Endothelial cell of umbilical vein (primary cell): ENCODE measurements around the gene TESMIN. TPM values are rescaled to one million over a fixed set of nuclear protein-coding genes. Genes with fewer than 3 reads are reported as not detected.

Experiments
- BruUV-seq: library from RNA; stranded (reverse); fragments of 400-500 nt; replicated peaks from 2 replicates; lab custom pipeline; 2021; lab: Mats Ljungman, UMichigan
- CTCF ChIA-PET: fragments of 300-600, 350-600 bp; sonication (Branson Sonifier 250); formaldehyde crosslinking; loops from one replicate; lab custom pipeline; 2021; ENCODE audit warnings: antibody characterized with exemption, inconsistent platforms; lab: Charles Lee
- POLR2A ChIA-PET: fragments of 300-600, 350-600 bp; sonication (Branson Sonifier 250); formaldehyde crosslinking; loops from one replicate; lab custom pipeline; 2021; ENCODE audit warnings: antibody characterized with exemption, inconsistent platforms; lab: Charles Lee
- DNase-seq: peaks from one replicate; pipeline ENCODE4 v3.0.0-alpha.2; 2011; ENCODE audit warnings: low read depth, low spot score
- FAIRE-seq: peaks from 2 replicates; lab custom pipeline; 2011; peaks lifted over from hg19 to GRCh38; lab: Jason Lieb, UNC
- H2AFZ ChIP-seq: 2 replicates; pipeline ENCODE4 v1.6.0; 2012; ENCODE audit warnings: low read depth, low read length, control low read depth, inconsistent platforms
- H3K27ac ChIP-seq: 2 replicates; pipeline ENCODE4 v1.5.1; 2011; ENCODE audit warnings: low read depth, mild to moderate bottlenecking, control low read depth, low read length, moderate library complexity; ENCODE audit not compliant: insufficient read depth
- H3K27me3 ChIP-seq, 2 experiments: 2 replicates each; pipeline versions ENCODE4 v1.6.0 to v1.6.1; 2011; ENCODE audit warnings: low read length in 2 of 2, mixed read lengths in 1 of 2; ENCODE audit not compliant: control insufficient read depth in 2 of 2, insufficient read depth in 2 of 2
- H3K36me3 ChIP-seq, 2 experiments: 2 replicates in 1 of 2; 3 replicates in 1 of 2; pipeline ENCODE4 v1.5.1; 2011; ENCODE audit warnings: low read length in 2 of 2, mild to moderate bottlenecking in 1 of 2, moderate library complexity in 1 of 2; ENCODE audit not compliant: control insufficient read depth in 2 of 2, insufficient read depth in 2 of 2; ENCODE audit errors: extremely low read depth in 1 of 2
- H3K4me1 ChIP-seq: 3 replicates; pipeline ENCODE4 v1.5.1; 2011; ENCODE audit warnings: mild to moderate bottlenecking, low read length; ENCODE audit not compliant: control insufficient read depth, insufficient read depth; ENCODE audit errors: extremely low read depth
- H3K4me2 ChIP-seq: 2 replicates; pipeline ENCODE4 v1.6.1; 2011; ENCODE audit warnings: low read length, control low read depth, mixed read lengths; ENCODE audit not compliant: insufficient read depth
- H3K4me3 ChIP-seq, 3 experiments: fragments of 200-600 bp in 1 of 3; sonication (generic), shearing (Covaris generic) in 1 of 3; replicated peaks in 1 of 3; 2 replicates each; pipeline ENCODE4 v1.5.1; 2011 to 2016; ENCODE audit warnings: control low read depth in 3 of 3, low read length in 3 of 3, mild to moderate bottlenecking in 2 of 3, inconsistent platforms in 1 of 3, low read depth in 1 of 3, moderate library complexity in 1 of 3; ENCODE audit not compliant: insufficient read depth in 1 of 3
- H3K79me2 ChIP-seq: 2 replicates; pipeline ENCODE4 v1.6.0; 2012; ENCODE audit warnings: low read length, inconsistent platforms; ENCODE audit not compliant: control insufficient read depth, insufficient read depth
- H3K9ac ChIP-seq: replicated peaks from 2 replicates; pipeline ENCODE3; 2011; ENCODE audit warnings: low read length, control low read depth; ENCODE audit not compliant: insufficient read depth; ENCODE audit errors: extremely low read depth
- H3K9me1 ChIP-seq: replicated peaks from 3 replicates; pipeline ENCODE4 v1.6.0; 2011; ENCODE audit warnings: mild to moderate bottlenecking, low read length; ENCODE audit not compliant: control insufficient read depth, insufficient read depth; ENCODE audit errors: extremely low read depth
- H3K9me3 ChIP-seq: replicated peaks from 2 replicates; pipeline ENCODE4 v1.5.1; 2012; ENCODE audit warnings: low read length, inconsistent platforms; ENCODE audit not compliant: control insufficient read depth, insufficient read depth
- H4K20me1 ChIP-seq: replicated peaks from 2 replicates; pipeline ENCODE3; 2011; ENCODE audit warnings: mild to moderate bottlenecking, low read length; ENCODE audit not compliant: control insufficient read depth, insufficient read depth; ENCODE audit errors: extremely low read depth
- CTCF ChIP-seq, 2 donors: IDR thresholded peaks; 1 replicate in 1 of 2; 2 replicates in 1 of 2; pipeline ENCODE4 v1.5.1; 2011; ENCODE audit warnings: low read length in 2 of 2, mild to moderate bottlenecking in 2 of 2, moderate library complexity in 2 of 2, control low read depth in 1 of 2, inconsistent platforms in 1 of 2, low read depth in 1 of 2; ENCODE audit not compliant: insufficient read depth in 1 of 2; ENCODE audit errors: extremely low read depth in 1 of 2
- EZH2 ChIP-seq: IDR thresholded peaks from 2 replicates; pipeline ENCODE4 v1.6.1; 2012; ENCODE audit warnings: borderline replicate concordance, low read depth, mild to moderate bottlenecking, moderate library complexity, low read length, inconsistent platforms; ENCODE audit not compliant: severe bottlenecking
- FOS ChIP-seq: IDR thresholded peaks from 2 replicates; pipeline ENCODE4 v1.6.1; 2011; ENCODE audit warnings: mild to moderate bottlenecking, low read length, moderate library complexity, borderline replicate concordance; ENCODE audit not compliant: insufficient read depth
- GATA2 ChIP-seq: IDR thresholded peaks from 2 replicates; pipeline ENCODE4 v1.7.0; 2011; ENCODE audit warnings: low read depth, mild to moderate bottlenecking, moderate library complexity, mixed read lengths, low read length; ENCODE audit not compliant: insufficient read length, insufficient read depth
- JUN ChIP-seq: IDR thresholded peaks from 2 replicates; pipeline ENCODE4 v1.6.1; 2011; ENCODE audit warnings: borderline replicate concordance, low read depth; ENCODE audit not compliant: insufficient read length, insufficient read depth
- MAX ChIP-seq: IDR thresholded peaks from 2 replicates; pipeline ENCODE4 v1.6.1; 2011; ENCODE audit not compliant: insufficient read depth, insufficient read length
- MYC ChIP-seq: IDR thresholded peaks from one replicate; pipeline ENCODE4 v1.6.1; 2011; ENCODE audit warnings: mild to moderate bottlenecking, low read depth, low read length
- POLR2A ChIP-seq: IDR thresholded peaks from 2 replicates; pipeline ENCODE4 v1.6.1; 2012; ENCODE audit warnings: low read depth, mild to moderate bottlenecking, control low read depth, low read length
- POLR2AphosphoS5 ChIP-seq: IDR thresholded peaks from 2 replicates; pipeline ENCODE4 v1.6.1; 2012; ENCODE audit warnings: low read depth, mild to moderate bottlenecking, control low read depth, low read length, moderate library complexity; ENCODE audit not compliant: insufficient read depth
- dilution Hi-C: fragments of 300-500 bp; cut with MboI; formaldehyde crosslinking; loops from one replicate; pipeline ENCODE4 v1.15.0; 2019; ENCODE audit warnings: low sequenced_read_pairs; ENCODE audit not compliant: extremely low pct_ligation_motif_present
- intact Hi-C: fragments of 100-400 bp; cut with micrococcal nuclease; formaldehyde crosslinking; loops from one replicate; pipeline ENCODE4 v1.10.0; 2022
- polyA plus RNA-seq, 4 experiments: library from polyadenylated mRNA; depleted of rRNA in 3 of 4; stranded (reverse) in 3 of 4; unstranded in 1 of 4; fragments of >200 nt; gene quantifications; 2 replicates each; pipeline versions ENCODE4 v1.2.1 to v1.2.3, GENCODE V29; 2011 to 2012; ENCODE audit warnings: missing spikeins in 1 of 4
- total RNA-seq: library from RNA; stranded (reverse); gene quantifications from 2 replicates; pipeline ENCODE4 v1.2.3, GENCODE V29; 2021

TESMIN gene
- total and polyA plus RNA-seq, 2 donors (not counting 3 experiments of a cell fraction or from before 2014, with no cell fraction given) = 1.7 to 6.1 TPM

- H3K27ac ChIP-seq = no peak overlapping the region
- H3K27me3 ChIP-seq = peaks cover 12 to 22% of the 10 kb centered on the region in 2 experiments
- no peaks in the 10 kb centered on the region for H3K9me1 ChIP-seq
- no peak for FAIRE-seq
- no peaks in the 10 kb centered on the region for H3K79me2 ChIP-seq
- H3K36me3 ChIP-seq = no peaks in the 10 kb centered on the region
- intact Hi-C loops = loop anchor here (5.0 kb wide), 1 partner anchor 34 kb away; no protein-coding TSS in a partner anchor
- H3K9ac ChIP-seq = no peak overlapping the region
- dilution Hi-C loops = no loop called here
- H3K4me1 ChIP-seq = no peaks in the 10 kb centered on the region
- no peak overlapping the region for H2AFZ ChIP-seq
- POLR2A ChIA-PET = no interaction called here
- TF ChIP-seq MYC (no peak), JUN (no peak), POLR2A (no peak), MAX (no peak), POLR2AphosphoS5 (no peak), CTCF (IDR thresholded peaks at IDR 0.05; ENCODE audit: extremely low read depth in 1 of 2, insufficient read depth in 1 of 2, low read depth in 1 of 2, low read length in 2 of 2) (no peak), FOS (no peak), GATA2 (no peak), EZH2 (no peak)
- DNase-seq = no peak
- no peaks in the 10 kb centered on the region for H3K9me3 ChIP-seq
- no peak overlapping the region for H3K4me3 ChIP-seq
- CTCF ChIA-PET = interaction anchor here (0.8 kb wide), 1 partner anchor 53 kb away, joined by 3 read pairs; no protein-coding TSS in a partner anchor
- H4K20me1 ChIP-seq = no peaks in the 10 kb centered on the region
- H3K4me2 ChIP-seq = no peak overlapping the region
- BruUV-seq = no TSS peak
These were observed 65.5 kb downstream of the TESMIN start for GRCh38 chr11:68685656-68686380.
